ENCODE results near the gene TRAP1.

TRAP1 gene

DNA sequence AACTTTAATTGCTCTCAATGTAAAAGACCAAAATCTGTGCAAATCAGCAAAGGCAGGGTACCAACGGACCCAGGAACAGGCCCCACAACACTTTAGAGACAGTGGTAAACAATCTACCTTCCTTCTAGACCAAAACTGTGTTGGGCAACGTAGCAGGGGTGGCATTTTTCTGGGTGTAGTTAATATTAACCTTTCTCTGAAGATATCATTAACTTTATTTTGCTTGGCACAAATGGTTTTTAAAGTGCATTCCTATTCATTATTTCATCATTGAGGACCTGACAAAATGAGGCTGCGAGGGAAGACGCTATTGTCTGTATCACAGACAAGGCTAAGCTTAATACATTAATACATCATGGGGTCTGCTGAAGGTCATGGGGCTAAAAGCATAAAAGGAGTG is 37.9 kb upstream of the TRAP1 start:
- no peak overlapping the region for H3K4me3 ChIP-seq (IDR thresholded peaks at IDR 0.05; ENCODE audit: insufficient read depth, low read depth, low read length)
- no peaks in the 10 kb centered on the region for H3K79me2 ChIP-seq (ENCODE audit: insufficient read depth, low read depth)
- no peak overlapping the region for H3K4me2 ChIP-seq
- no peak overlapping the region for H3K27ac ChIP-seq
- no peaks in the 10 kb centered on the region for H3K36me3 ChIP-seq (ENCODE audit: insufficient read depth)
- H3K9ac ChIP-seq, result no peak overlapping the region
- TF ChIP-seq, protein P1, sequence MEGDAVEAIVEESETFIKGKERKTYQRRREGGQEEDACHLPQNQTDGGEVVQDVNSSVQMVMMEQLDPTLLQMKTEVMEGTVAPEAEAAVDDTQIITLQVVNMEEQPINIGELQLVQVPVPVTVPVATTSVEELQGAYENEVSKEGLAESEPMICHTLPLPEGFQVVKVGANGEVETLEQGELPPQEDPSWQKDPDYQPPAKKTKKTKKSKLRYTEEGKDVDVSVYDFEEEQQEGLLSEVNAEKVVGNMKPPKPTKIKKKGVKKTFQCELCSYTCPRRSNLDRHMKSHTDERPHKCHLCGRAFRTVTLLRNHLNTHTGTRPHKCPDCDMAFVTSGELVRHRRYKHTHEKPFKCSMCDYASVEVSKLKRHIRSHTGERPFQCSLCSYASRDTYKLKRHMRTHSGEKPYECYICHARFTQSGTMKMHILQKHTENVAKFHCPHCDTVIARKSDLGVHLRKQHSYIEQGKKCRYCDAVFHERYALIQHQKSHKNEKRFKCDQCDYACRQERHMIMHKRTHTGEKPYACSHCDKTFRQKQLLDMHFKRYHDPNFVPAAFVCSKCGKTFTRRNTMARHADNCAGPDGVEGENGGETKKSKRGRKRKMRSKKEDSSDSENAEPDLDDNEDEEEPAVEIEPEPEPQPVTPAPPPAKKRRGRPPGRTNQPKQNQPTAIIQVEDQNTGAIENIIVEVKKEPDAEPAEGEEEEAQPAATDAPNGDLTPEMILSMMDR (conservative IDR thresholded peaks at IDR 0.05; ENCODE audit: low read depth, low read length), result no peak
- no peaks in the 10 kb centered on the region; the same call in 1 of the 2 replicates for H4K20me1 ChIP-seq (ENCODE audit: insufficient read depth)
- no peak overlapping the region for H2AFZ ChIP-seq (ENCODE audit: low read depth)
- H3K4me1 ChIP-seq (ENCODE audit: low read depth, poor library complexity, severe bottlenecking), result no peaks in the 10 kb centered on the region
- no peaks in the 10 kb centered on the region for H3K27me3 ChIP-seq (ENCODE audit: insufficient read depth, low read depth)

GRCh38 chr16:3754772-3755171 is 37.4 kb upstream of the TRAP1 start:
- no peak overlapping the region for H3K4me3 ChIP-seq (IDR thresholded peaks at IDR 0.05; ENCODE audit: insufficient read depth, low read depth, low read length)
- H3K4me2 ChIP-seq, result no peak overlapping the region
- H3K36me3 ChIP-seq (ENCODE audit: insufficient read depth), result no peaks in the 10 kb centered on the region
- TF ChIP-seq, protein P1 (conservative IDR thresholded peaks at IDR 0.05; ENCODE audit: low read depth, low read length), result no peak
- H3K9ac ChIP-seq, result no peak overlapping the region
- no peaks in the 10 kb centered on the region for H3K4me1 ChIP-seq (ENCODE audit: low read depth, poor library complexity, severe bottlenecking)
- no peaks in the 10 kb centered on the region for H3K79me2 ChIP-seq (ENCODE audit: insufficient read depth, low read depth)
- H2AFZ ChIP-seq (ENCODE audit: low read depth), result no peak overlapping the region
- no peaks in the 10 kb centered on the region; the same call in 1 of the 2 replicates for H4K20me1 ChIP-seq (ENCODE audit: insufficient read depth)
- H3K27ac ChIP-seq, result no peak overlapping the region
- no peaks in the 10 kb centered on the region for H3K27me3 ChIP-seq (ENCODE audit: insufficient read depth, low read depth)

DNA sequence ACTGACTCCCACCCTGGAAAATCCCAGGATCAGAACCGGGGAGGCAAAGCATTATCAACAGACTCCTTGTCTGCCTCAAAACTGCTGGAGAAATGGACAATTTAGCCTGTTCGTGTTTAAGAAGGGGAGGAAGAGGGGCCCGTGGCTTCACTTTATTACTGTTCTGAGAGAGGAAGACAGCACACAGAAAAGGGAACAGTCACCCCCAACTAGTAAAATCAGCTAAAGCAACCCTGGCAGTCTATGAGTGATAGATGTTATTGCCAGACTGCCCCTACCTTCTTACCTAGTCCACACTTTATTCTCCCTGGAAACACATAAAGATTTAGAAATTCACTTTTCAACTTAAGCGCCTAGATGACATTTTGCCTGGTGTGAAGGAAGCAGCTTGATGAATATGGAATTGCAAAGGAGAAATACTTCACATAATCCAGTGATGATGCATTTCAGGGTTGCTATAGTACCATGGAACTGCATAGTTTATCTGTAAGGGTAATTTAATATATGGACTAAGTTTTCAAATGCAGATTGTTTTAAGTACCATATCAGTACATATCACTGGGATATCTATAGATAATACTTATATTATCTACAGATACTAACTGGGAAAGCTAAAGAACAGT is 36.9 kb upstream of the TRAP1 start:
- H3K4me1 ChIP-seq (ENCODE audit: low read depth, poor library complexity, severe bottlenecking), result no peaks in the 10 kb centered on the region
- H3K79me2 ChIP-seq (ENCODE audit: insufficient read depth, low read depth), result no peaks in the 10 kb centered on the region
- no peak overlapping the region for H3K27ac ChIP-seq
- H3K4me3 ChIP-seq (IDR thresholded peaks at IDR 0.05; ENCODE audit: insufficient read depth, low read depth, low read length), result no peak overlapping the region
- no peak overlapping the region for H3K9ac ChIP-seq
- no peaks in the 10 kb centered on the region; the same call in 1 of the 2 replicates for H4K20me1 ChIP-seq (ENCODE audit: insufficient read depth)
- no peak overlapping the region for H2AFZ ChIP-seq (ENCODE audit: low read depth)
- TF ChIP-seq, protein P1 (conservative IDR thresholded peaks at IDR 0.05; ENCODE audit: low read depth, low read length), result no peak
- H3K4me2 ChIP-seq, result no peak overlapping the region
- H3K36me3 ChIP-seq (ENCODE audit: insufficient read depth), result no peaks in the 10 kb centered on the region
- no peaks in the 10 kb centered on the region for H3K27me3 ChIP-seq (ENCODE audit: insufficient read depth, low read depth)

DNA sequence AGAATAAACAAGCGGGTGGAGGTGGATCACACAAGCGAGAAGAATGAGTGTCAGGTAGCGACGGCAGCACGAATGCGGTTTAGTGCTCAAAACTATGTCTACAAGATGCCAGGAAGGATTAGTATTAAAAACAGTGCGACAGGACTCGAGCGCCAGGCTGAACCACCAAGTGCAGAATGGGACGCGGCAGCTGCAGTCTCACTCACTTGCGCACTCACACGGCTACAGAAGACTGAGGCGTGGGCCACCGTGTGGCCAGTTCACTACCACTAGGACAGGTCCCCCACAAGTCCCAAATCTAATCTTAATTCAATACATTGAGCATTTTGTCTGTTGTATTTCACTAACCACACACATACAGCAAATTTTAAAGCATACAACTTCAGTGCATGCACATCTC is 35.7 kb upstream of the TRAP1 start:
- Histone ChIP-seq H2AFZ (ENCODE audit: low read depth) (no peak overlapping the region), H3K4me3 (IDR thresholded peaks at IDR 0.05; ENCODE audit: insufficient read depth, low read depth, low read length) (no peak overlapping the region), H3K27me3 (ENCODE audit: insufficient read depth, low read depth) (no peaks in the 10 kb centered on the region), H3K79me2 (ENCODE audit: insufficient read depth, low read depth) (no peaks in the 10 kb centered on the region), H3K4me2 (no peak overlapping the region), H3K36me3 (ENCODE audit: insufficient read depth) (no peaks in the 10 kb centered on the region), H3K9ac (no peak overlapping the region), H3K4me1 (ENCODE audit: low read depth, poor library complexity, severe bottlenecking) (no peaks in the 10 kb centered on the region), H4K20me1 (ENCODE audit: insufficient read depth) (no peaks in the 10 kb centered on the region; the same call in 1 of the 2 replicates), H3K27ac (no peak overlapping the region)
- TF ChIP-seq, protein P1 (conservative IDR thresholded peaks at IDR 0.05; ENCODE audit: low read depth, low read length), result no peak

All from KMS-11 (cell line).